HUES48 (cell line): Measurements from ENCODE around the gene MZT1.

Experiments
- H3K27ac ChIP-seq: one replicate; pipeline ENCODE4 v1.7.0; 2013; ENCODE audit warnings: low read depth, low read length, inconsistent platforms
- H3K27me3 ChIP-seq: 2 replicates; pipeline ENCODE4 v1.6.1; 2013; ENCODE audit warnings: mild to moderate bottlenecking, low read length; ENCODE audit not compliant: control insufficient read depth, insufficient read depth
- H3K36me3 ChIP-seq: 2 replicates; pipeline ENCODE4 v1.6.1; 2013; ENCODE audit warnings: low read length; ENCODE audit not compliant: control insufficient read depth, insufficient read depth
- H3K4me1 ChIP-seq: 2 replicates; pipeline ENCODE4 v1.6.1; 2013; ENCODE audit warnings: mild to moderate bottlenecking, low read length; ENCODE audit not compliant: control insufficient read depth, insufficient read depth
- H3K4me3 ChIP-seq: 2 replicates; pipeline ENCODE4 v1.5.1; 2013; ENCODE audit warnings: mild to moderate bottlenecking, low read depth, low read length
- H3K9ac ChIP-seq: 2 replicates; pipeline ENCODE4 v1.6.1; 2013; ENCODE audit warnings: mild to moderate bottlenecking, low read depth, low read length, moderate library complexity
- H3K9me3 ChIP-seq: 2 replicates; pipeline ENCODE4 v1.6.1; 2013; ENCODE audit warnings: low read length; ENCODE audit not compliant: control insufficient read depth, insufficient read depth

MZT1 gene

DNA sequence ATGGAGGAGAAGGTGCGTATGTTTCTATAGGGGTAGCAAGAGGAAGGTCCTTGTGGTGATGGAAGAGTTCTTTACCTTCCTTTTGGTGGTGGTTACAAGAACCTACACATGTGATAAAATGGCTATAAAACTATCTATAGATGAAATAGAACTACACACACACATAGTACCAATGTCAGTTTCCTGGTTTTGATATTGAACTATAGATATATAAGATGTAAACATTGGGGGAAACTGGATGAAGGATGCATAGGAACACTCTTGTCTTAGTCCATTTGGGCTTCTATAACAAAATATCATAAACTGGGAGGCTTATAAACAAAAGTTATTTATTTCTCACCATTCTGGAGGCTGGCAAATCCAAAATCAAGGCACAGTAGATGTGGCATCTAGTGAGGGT is 47.1 kb downstream of the MZT1 start:
- Histone ChIP-seq H3K4me1 (no peaks in the 10 kb centered on the region), H3K9ac (no peak overlapping the region), H3K36me3 (no peaks in the 10 kb centered on the region), H3K4me3 (no peak overlapping the region), H3K9me3 (no peaks in the 10 kb centered on the region), H3K27me3 (no peaks in the 10 kb centered on the region), H3K27ac (no peak overlapping the region)

DNA sequence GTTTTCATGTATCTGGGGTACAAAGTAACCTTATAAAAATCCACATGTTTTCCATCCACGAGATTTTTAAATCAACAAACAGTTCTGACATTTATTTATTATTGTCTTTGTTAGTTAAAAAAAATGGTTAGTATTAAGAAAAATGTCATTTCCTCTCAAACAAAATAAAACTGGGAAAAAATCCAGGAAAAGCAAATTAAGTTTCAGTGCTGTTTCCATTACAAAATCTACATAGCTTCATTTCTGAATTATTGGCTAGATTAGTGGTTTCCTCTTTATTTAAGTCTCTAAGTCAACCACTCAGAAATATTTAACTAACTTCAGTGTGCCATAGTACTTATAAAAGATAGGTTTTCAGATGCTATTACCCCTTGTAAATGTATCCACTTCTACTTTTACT is 49.1 kb downstream of the MZT1 start:
- Histone ChIP-seq H3K4me1 (no peaks in the 10 kb centered on the region), H3K36me3 (no peaks in the 10 kb centered on the region), H3K9me3 (no peaks in the 10 kb centered on the region), H3K27ac (no peak overlapping the region), H3K27me3 (no peaks in the 10 kb centered on the region), H3K4me3 (no peak overlapping the region), H3K9ac (no peak overlapping the region)

GRCh38 chr13:72677431-72677830 is 50.0 kb downstream of the MZT1 start:
- H3K27ac ChIP-seq: no peak overlapping the region
- H3K36me3 ChIP-seq: no peaks in the 10 kb centered on the region
- H3K9ac ChIP-seq: no peak overlapping the region
- H3K27me3 ChIP-seq: no peaks in the 10 kb centered on the region
- no peak overlapping the region for H3K4me3 ChIP-seq
- no peaks in the 10 kb centered on the region for H3K9me3 ChIP-seq
- H3K4me1 ChIP-seq: no peaks in the 10 kb centered on the region

- no peaks in the 10 kb centered on the region for H3K27me3 ChIP-seq
- H3K9ac ChIP-seq: no peak overlapping the region
- no peaks in the 10 kb centered on the region for H3K9me3 ChIP-seq
- no peaks in the 10 kb centered on the region for H3K4me1 ChIP-seq
- no peak overlapping the region for H3K27ac ChIP-seq
- no peaks in the 10 kb centered on the region for H3K36me3 ChIP-seq
- H3K4me3 ChIP-seq: no peak overlapping the region
Measured at GRCh38 chr13:72666391-72666790, 61.0 kb downstream of the MZT1 start.

DNA sequence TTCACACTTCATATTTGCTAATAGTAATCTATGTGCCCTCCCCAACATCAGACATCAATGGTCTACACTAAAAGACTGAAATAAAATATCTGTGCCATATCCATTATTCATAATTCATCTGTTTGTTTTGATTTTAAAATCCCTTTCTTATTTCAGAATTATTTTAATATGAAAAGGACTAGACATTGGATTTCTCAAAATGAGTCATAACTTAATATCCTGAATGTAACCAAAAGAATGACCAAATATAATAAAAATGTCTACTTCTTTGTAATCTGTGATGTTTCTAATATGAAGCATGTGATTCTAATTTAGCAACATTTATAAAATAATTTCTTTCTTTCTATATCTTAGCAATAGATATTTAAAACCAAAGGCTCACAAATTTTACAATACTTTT is 64.9 kb downstream of the MZT1 start:
- H3K27ac ChIP-seq: no peak overlapping the region
- H3K4me3 ChIP-seq: no peak overlapping the region
- no peaks in the 10 kb centered on the region for H3K9me3 ChIP-seq
- no peak overlapping the region for H3K9ac ChIP-seq
- H3K27me3 ChIP-seq: no peaks in the 10 kb centered on the region
- H3K36me3 ChIP-seq: no peaks in the 10 kb centered on the region
- no peaks in the 10 kb centered on the region for H3K4me1 ChIP-seq
